Lower leg skin (tissue), 3 donors: ENCODE measurements around the gene RAB11FIP4.

Experiments used
- CTCF ChIP-seq, 3 donors: fragments of 450-650 bp; IDR thresholded peaks; one replicate each; pipeline ENCODE4 v1.5.1; 2016; ENCODE audit warnings: antibody characterized with exemption in 3 of 3, mild to moderate bottlenecking in 3 of 3, moderate library complexity in 2 of 3
- POLR2A ChIP-seq, 2 donors: fragments of 450-650 bp; IDR thresholded peaks; one replicate each; pipeline ENCODE4 v1.6.1; 2016 to 2017; ENCODE audit warnings: antibody characterized with exemption in 2 of 2, mild to moderate bottlenecking in 1 of 2, moderate library complexity in 1 of 2

- no peak for TF ChIP-seq POLR2A (IDR thresholded peaks at IDR 0.05)
- no peak for TF ChIP-seq CTCF (IDR thresholded peaks at IDR 0.05)
Measured at GRCh38 chr17:31349454-31349853, 42.0 kb upstream of the RAB11FIP4 start.
